Activated naive CD8-positive, alpha-beta T cell treated with anti-CD3 and anti-CD28 coated beads, Interleukin-2, amount 10 ng/mL, durations not matched to agents 7 days and 5 days (primary cell): Measurements from ENCODE around the gene HDC. TPM values are rescaled to one million over a fixed set of nuclear protein-coding genes. Genes with fewer than 3 reads are reported as not detected.

Source experiments
- ATAC-seq: fragments of 150-1000 bp; cut with Tn5 transposase; one replicate; pipeline ENCODE4 v1.10.0; 2021; ENCODE audit warnings: low read depth, moderate library complexity
- POLR2A ChIA-PET: fragments of 350-600 bp; sonication (Branson Sonifier 250); formaldehyde crosslinking; loops from one replicate; lab custom pipeline; 2021; ENCODE audit warnings: antibody characterized with exemption; lab: Charles Lee
- DNase-seq: peaks from one replicate; pipeline ENCODE4 v3.0.0; 2021
- H3K27ac Mint-ChIP-seq: one replicate; pipeline ENCODE4 v1.8.0; 2022; ENCODE audit warnings: mild to moderate bottlenecking, mixed read lengths
- H3K27me3 Mint-ChIP-seq: one replicate; pipeline ENCODE4 v1.8.0; 2022; ENCODE audit warnings: mild to moderate bottlenecking, moderate library complexity, mixed read lengths
- H3K36me3 Mint-ChIP-seq: one replicate; pipeline ENCODE4 v1.8.0; 2021; ENCODE audit warnings: mild to moderate bottlenecking, mixed read lengths
- H3K4me1 Mint-ChIP-seq: one replicate; pipeline ENCODE4 v1.8.0; 2021; ENCODE audit warnings: mixed read lengths
- H3K4me3 Mint-ChIP-seq: one replicate; pipeline ENCODE4 v1.8.0; 2022; ENCODE audit warnings: mild to moderate bottlenecking, moderate library complexity, mixed read lengths
- H3K9me3 Mint-ChIP-seq: one replicate; pipeline ENCODE4 v1.8.0; 2021; ENCODE audit warnings: mixed read lengths
- total RNA-seq, 2 experiments: library from RNA; stranded (reverse); gene quantifications; one replicate each; pipeline ENCODE4 v1.2.3, GENCODE V29; 2021

HDC gene
- total RNA-seq, 2 experiments from 2014 or later = 0.22 TPM; not detected in 1

DNA sequence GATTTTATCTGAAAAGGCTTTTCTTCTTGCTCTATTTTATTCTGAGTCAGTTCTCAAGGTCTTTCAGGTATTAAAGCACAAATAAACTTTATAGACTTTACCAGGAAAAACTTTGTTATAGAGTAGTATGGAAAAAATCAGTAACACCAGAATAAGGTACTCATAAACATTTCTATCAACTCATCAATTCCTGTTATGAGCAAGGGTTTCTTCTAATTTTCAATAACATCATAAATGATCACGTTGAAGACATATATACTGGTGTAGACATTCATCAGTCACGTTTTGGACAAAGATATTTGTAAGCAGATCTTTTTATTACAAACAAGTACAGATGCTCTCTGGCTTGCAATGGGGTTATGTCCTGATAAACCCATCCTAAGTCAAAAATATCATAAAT, 9.6 kb upstream of the HDC start:
- peaks cover 1% of the 10 kb centered on the region for H3K4me1 Mint-ChIP-seq
- no peak overlapping the region for H3K4me3 Mint-ChIP-seq
- no peaks in the 10 kb centered on the region for H3K9me3 Mint-ChIP-seq
- H3K27me3 Mint-ChIP-seq = no peaks in the 10 kb centered on the region
- H3K36me3 Mint-ChIP-seq = peaks cover 20% of the 10 kb centered on the region
- no peak for DNase-seq
- POLR2A ChIA-PET = interaction anchor here (0.6 kb wide), 1 partner anchor 179 kb away, joined by 3 read pairs; no protein-coding TSS in a partner anchor
- no peak for ATAC-seq
- no peak overlapping the region for H3K27ac Mint-ChIP-seq

GRCh38 chr15:50267577-50267976, 2.1 kb upstream of the HDC start:
- H3K4me1 Mint-ChIP-seq = peaks cover 16% of the 10 kb centered on the region
- ATAC-seq = no peak
- POLR2A ChIA-PET = no interaction called here

GRCh38 chr15:50262533-50262932, 3.0 kb downstream of the HDC start:
- peak; percentile 85 for ATAC-seq
- Mint-ChIP-seq H3K4me1 (peaks cover 54% of the 10 kb centered on the region), H3K27ac (peak overlapping the region; percentile 91), H3K36me3 (peaks cover 6% of the 10 kb centered on the region), H3K4me3 (peak overlapping the region; percentile 74), H3K9me3 (peaks cover 5% of the 10 kb centered on the region), H3K27me3 (peaks cover 3% of the 10 kb centered on the region)
- peak; percentile 65 for DNase-seq
- POLR2A ChIA-PET = interaction anchor here (0.7 to 4.2 kb wide), 8 partner anchors 14 to 144 kb away, joined by 3 to 43 read pairs (median 5); partner anchors contain the start of genes ATP8B4, GABPB1 and SLC27A2

More at GRCh38 chr15:50267577-50267976, 2.1 kb upstream of the HDC start:
- Mint-ChIP-seq H3K27me3 (peaks cover 4% of the 10 kb centered on the region), H3K36me3 (peaks cover 8% of the 10 kb centered on the region), H3K4me3 (no peak overlapping the region), H3K9me3 (peaks cover 7% of the 10 kb centered on the region), H3K27ac (no peak overlapping the region)
- no peak for DNase-seq

DNA sequence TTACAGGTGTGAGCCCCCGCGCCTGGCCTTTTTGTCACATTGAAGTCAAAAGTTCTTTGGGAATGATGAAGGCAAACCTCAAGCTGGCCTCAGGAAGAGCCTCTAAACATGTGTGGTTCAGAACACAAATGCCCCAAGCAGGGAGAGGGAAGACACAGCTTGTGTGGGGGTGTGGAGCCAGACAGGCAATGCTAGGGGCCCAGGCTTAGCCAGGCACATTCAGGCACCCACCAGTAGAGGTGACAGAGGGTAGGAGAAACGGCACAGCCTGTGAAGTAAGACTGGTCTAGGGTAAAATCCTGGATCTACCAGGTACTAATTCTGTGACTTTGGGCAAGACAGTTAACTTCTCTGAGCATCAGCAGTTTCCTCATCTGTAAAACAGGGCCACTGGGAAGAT, 3.5 kb downstream of the HDC start:
- POLR2A ChIA-PET = interaction anchor here (0.6 to 4.2 kb wide), 10 partner anchors 8 to 143 kb away, joined by 3 to 43 read pairs (median 6); partner anchors contain the start of genes ATP8B4, GABPB1 and SLC27A2
- Mint-ChIP-seq H3K4me1 (peaks cover 55% of the 10 kb centered on the region), H3K27ac (peak overlapping the region; percentile 91), H3K4me3 (peak overlapping the region; percentile 74), H3K9me3 (peaks cover 1% of the 10 kb centered on the region), H3K36me3 (peaks cover 3% of the 10 kb centered on the region), H3K27me3 (peaks cover under 1% of the 10 kb centered on the region)
- no peak for DNase-seq
- ATAC-seq = peak; percentile 27

DNA sequence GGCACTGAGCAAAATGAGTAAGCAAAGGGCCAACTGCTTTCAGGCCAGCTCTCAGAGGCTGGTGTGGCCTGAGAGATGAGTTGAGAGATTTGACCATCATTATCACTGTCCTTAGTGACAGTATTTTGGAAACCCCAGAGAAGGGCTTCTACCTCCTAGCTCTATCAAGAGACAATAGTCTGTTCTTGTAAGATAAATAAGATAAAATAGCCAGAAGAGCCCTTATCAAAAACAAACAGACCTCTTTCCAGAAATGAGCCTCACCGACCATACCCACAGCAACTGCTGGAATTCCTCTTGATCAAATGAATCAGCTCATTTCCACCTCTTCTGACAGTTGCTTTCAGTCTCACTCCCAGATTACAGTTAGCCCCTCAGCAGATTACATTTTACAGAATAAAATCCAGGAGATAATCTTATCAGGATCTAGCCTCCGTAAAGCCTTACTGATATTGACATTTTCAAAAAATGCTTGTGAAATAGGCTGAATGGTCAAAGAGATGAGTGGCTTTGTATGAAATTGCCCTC, 4.5 kb downstream of the HDC start:
- peaks cover 56% of the 10 kb centered on the region for H3K4me1 Mint-ChIP-seq
- H3K27ac Mint-ChIP-seq = peak overlapping the region; percentile 83
- ATAC-seq = no peak
- DNase-seq = no peak
- H3K9me3 Mint-ChIP-seq = no peaks in the 10 kb centered on the region
- no peaks in the 10 kb centered on the region for H3K27me3 Mint-ChIP-seq
- POLR2A ChIA-PET = interaction anchor here (0.6 to 4.2 kb wide), 5 partner anchors 13 to 93 kb away, joined by 3 to 43 read pairs (median 5); partner anchors contain the start of gene SLC27A2
- peaks cover 2% of the 10 kb centered on the region for H3K36me3 Mint-ChIP-seq
- peak overlapping the region; percentile 41 for H3K4me3 Mint-ChIP-seq

- ATAC-seq (no peak), DNase-seq (no peak)
- H3K4me1 Mint-ChIP-seq = peaks cover 52% of the 10 kb centered on the region
- H3K27me3 Mint-ChIP-seq = no peaks in the 10 kb centered on the region
- peaks cover 2% of the 10 kb centered on the region for H3K36me3 Mint-ChIP-seq
- peak overlapping the region; percentile 23 for H3K27ac Mint-ChIP-seq
- H3K9me3 Mint-ChIP-seq = no peaks in the 10 kb centered on the region
- POLR2A ChIA-PET = interaction anchor here (1.1 to 4.2 kb wide), 3 partner anchors 11 to 73 kb away, joined by 3 to 43 read pairs (median 5); no protein-coding TSS in a partner anchor
- H3K4me3 Mint-ChIP-seq = no peak overlapping the region
These were observed 6.2 kb downstream of the HDC start for GRCh38 chr15:50259276-50259675.

- POLR2A ChIA-PET = interaction anchor here (1.5 kb wide), 1 partner anchor 10 kb away, joined by 5 read pairs; no protein-coding TSS in a partner anchor
- no peak for ATAC-seq
- Mint-ChIP-seq H3K27me3 (no peaks in the 10 kb centered on the region), H3K36me3 (peaks cover 2% of the 10 kb centered on the region), H3K27ac (peak overlapping the region; percentile 31), H3K4me1 (peaks cover 47% of the 10 kb centered on the region), H3K4me3 (no peak overlapping the region), H3K9me3 (no peaks in the 10 kb centered on the region)
- no peak for DNase-seq
These were observed 7.6 kb downstream of the HDC start for GRCh38 chr15:50257924-50258323.

DNA sequence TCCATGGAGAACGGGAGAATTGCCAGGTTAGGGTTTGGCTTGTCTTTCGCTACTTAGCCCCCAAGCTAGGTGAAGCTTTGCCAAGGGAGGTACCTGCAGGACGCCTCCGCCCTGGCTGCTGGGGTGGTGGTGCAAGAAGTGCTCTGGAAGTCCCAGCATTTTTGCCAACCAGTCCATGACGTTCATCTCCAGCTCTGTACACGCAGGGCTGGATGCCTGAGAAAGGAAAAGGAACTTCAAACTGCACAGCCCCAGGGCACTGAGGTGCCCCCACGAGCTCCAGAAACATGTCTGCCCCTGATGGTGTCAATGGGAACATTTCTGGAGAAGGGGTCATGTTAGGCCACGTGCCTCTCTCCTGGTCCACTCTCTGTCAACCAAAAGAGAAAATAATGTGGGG, 8.2 kb downstream of the HDC start:
- Mint-ChIP-seq H3K36me3 (peaks cover 2% of the 10 kb centered on the region), H3K9me3 (no peaks in the 10 kb centered on the region), H3K27ac (no peak overlapping the region), H3K27me3 (no peaks in the 10 kb centered on the region), H3K4me1 (peaks cover 45% of the 10 kb centered on the region), H3K4me3 (no peak overlapping the region)
- POLR2A ChIA-PET = no interaction called here
- no peak for ATAC-seq
- no peak for DNase-seq

DNA sequence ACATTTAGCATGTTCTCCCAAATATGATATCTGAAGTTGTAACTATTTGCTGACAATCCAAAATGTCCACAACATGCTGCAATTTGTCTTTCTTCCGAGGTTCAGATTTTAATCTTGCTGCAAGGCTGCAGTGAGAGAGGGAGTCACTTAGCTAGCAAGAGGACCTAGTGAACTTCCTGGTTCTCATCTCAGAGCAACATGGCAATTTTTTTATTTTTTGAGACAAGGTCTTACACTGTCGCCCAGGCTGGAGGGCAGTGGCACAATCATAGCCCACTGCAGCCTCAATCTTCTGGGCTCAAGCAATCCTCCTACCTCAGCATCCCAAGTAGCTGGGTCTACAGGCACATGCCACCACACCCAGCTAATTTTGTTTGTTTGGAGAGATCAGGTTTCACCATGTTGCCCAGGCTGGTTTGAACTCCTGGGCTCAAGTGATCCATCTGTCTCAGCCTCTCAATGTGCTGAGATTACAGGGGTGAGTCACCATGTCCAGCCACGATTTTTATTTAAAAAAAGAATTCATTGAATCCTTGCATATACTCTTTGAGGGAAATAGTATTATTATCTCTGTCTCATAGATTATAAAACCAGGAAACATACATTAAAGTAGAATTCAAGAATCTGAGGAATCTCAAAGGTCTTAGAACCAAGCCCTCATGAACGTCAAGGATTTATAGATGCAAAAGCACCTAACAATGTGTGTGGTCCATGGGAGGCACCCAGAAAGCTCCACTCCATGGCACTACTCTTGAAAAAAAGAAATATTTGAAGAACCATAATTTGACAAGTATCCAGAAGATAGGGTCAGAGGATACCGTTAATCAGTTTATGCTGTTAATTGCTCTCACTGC, 9.1 kb downstream of the HDC start:
- H3K4me3 Mint-ChIP-seq = no peak overlapping the region
- no peak overlapping the region for H3K27ac Mint-ChIP-seq
- ATAC-seq = no peak
- POLR2A ChIA-PET = no interaction called here
- H3K36me3 Mint-ChIP-seq = peaks cover 2% of the 10 kb centered on the region
- H3K9me3 Mint-ChIP-seq = no peaks in the 10 kb centered on the region
- DNase-seq = no peak
- H3K27me3 Mint-ChIP-seq = no peaks in the 10 kb centered on the region
- H3K4me1 Mint-ChIP-seq = peaks cover 41% of the 10 kb centered on the region

GRCh38 chr15:50252556-50252955, 13.0 kb downstream of the HDC start:
- H3K36me3 Mint-ChIP-seq = peaks cover 4% of the 10 kb centered on the region
- no peak for DNase-seq
- POLR2A ChIA-PET = no interaction called here
- no peak for ATAC-seq
- H3K4me3 Mint-ChIP-seq = no peak overlapping the region
- no peaks in the 10 kb centered on the region for H3K9me3 Mint-ChIP-seq
- no peak overlapping the region for H3K27ac Mint-ChIP-seq
- H3K27me3 Mint-ChIP-seq = no peaks in the 10 kb centered on the region
- H3K4me1 Mint-ChIP-seq = peaks cover 37% of the 10 kb centered on the region

- peak overlapping the region; percentile 10 for H3K27ac Mint-ChIP-seq
- no peaks in the 10 kb centered on the region for H3K27me3 Mint-ChIP-seq
- POLR2A ChIA-PET = no interaction called here
- no peak overlapping the region for H3K4me3 Mint-ChIP-seq
- peaks cover 2% of the 10 kb centered on the region for H3K9me3 Mint-ChIP-seq
- H3K36me3 Mint-ChIP-seq = peaks cover 7% of the 10 kb centered on the region
- no peak for DNase-seq
- ATAC-seq = no peak
- peaks cover 40% of the 10 kb centered on the region for H3K4me1 Mint-ChIP-seq
These were observed 13.8 kb downstream of the HDC start for GRCh38 chr15:50251638-50252182.

- Mint-ChIP-seq H3K27ac (no peak overlapping the region), H3K27me3 (no peaks in the 10 kb centered on the region), H3K36me3 (peaks cover 7% of the 10 kb centered on the region), H3K4me3 (no peak overlapping the region), H3K4me1 (peaks cover 43% of the 10 kb centered on the region), H3K9me3 (peaks cover 3% of the 10 kb centered on the region)
- no peak for DNase-seq
- POLR2A ChIA-PET = interaction anchor here (1.1 kb wide), 1 partner anchor 104 kb away, joined by 3 read pairs; the partner anchor contains the start of gene GABPB1
- ATAC-seq = no peak
These were observed 14.6 kb downstream of the HDC start for GRCh38 chr15:50250760-50251394.

DNA sequence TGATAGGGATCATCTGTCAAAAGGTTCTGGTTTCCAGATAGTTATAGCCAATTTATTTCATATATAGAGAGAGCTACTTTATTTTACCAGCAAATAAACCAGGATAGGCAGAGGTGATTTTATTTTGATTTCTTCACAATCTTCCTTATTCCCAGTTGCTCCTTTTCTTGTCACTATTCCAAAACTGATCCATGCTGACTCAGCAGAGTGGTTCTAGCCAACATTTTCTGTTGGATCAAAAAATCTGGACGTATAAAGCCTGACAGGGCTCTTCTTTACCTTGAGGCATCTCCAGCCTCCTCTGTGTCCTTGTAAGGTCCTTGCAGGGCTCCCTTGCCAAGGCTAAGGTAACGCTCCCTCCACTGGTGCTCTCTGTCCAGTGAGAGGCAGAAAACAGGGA, 15.8 kb downstream of the HDC start:
- Mint-ChIP-seq H3K4me1 (peaks cover 43% of the 10 kb centered on the region), H3K36me3 (peaks cover 9% of the 10 kb centered on the region), H3K9me3 (peaks cover 3% of the 10 kb centered on the region), H3K27ac (no peak overlapping the region), H3K4me3 (no peak overlapping the region), H3K27me3 (no peaks in the 10 kb centered on the region)
- POLR2A ChIA-PET = interaction anchor here (1.1 to 4.8 kb wide), 2 partner anchors 12 to 105 kb away, joined by 3 to 43 read pairs; partner anchors contain the start of gene GABPB1
- no peak for ATAC-seq
- no peak for DNase-seq
